ENCODE results near the gene AGAP1. TPM values are rescaled to one million over a fixed set of nuclear protein-coding genes. Genes with fewer than 3 reads are reported as not detected.

Gene AGAP1
- total and polyA plus RNA-seq, 7 donors, result 10.8 to 42.7 (median 18.6) TPM

DNA sequence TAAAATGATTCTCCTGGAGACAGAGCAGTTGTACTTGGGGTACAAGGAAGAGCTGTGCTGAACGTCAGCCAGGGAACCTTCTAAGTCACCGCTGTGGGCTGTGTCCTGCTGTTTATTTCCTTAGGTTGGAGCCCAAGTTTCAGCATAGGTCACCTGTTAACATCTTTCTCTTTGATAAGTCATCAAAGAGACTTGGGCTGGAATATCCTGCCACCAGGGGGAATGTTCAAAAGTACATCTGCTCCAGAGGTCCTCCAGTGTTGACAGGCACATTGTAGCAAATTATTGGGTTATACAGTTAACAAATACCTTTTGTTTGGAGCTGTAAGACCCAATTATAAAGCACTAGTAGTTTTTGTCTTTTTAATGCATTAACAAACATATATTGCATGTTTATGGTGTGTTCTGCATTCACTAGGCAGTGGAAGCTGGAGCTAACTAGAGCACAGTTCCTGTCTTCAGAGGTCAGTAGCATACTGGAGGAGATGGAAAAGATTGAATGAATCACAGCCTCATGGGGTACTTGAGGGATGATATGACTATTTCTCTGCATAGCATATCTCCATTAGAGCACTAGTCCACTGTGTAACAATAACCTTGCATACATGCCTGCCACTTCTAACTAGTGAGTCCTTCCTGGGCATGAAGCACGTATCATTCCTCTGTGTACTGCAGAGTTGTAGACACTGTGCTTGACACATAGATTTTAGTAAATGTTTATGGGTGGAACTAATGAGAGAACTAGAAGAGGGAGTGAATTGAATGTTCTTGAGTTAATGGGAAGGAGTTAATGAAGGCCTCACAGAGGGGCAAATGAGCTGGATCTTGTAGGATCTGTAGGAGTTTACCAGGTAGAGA lies 182.1 kb downstream of the AGAP1 start:
- no peak for TF ChIP-seq POLR2A (IDR thresholded peaks at IDR 0.05)
- TF ChIP-seq, protein P1, sequence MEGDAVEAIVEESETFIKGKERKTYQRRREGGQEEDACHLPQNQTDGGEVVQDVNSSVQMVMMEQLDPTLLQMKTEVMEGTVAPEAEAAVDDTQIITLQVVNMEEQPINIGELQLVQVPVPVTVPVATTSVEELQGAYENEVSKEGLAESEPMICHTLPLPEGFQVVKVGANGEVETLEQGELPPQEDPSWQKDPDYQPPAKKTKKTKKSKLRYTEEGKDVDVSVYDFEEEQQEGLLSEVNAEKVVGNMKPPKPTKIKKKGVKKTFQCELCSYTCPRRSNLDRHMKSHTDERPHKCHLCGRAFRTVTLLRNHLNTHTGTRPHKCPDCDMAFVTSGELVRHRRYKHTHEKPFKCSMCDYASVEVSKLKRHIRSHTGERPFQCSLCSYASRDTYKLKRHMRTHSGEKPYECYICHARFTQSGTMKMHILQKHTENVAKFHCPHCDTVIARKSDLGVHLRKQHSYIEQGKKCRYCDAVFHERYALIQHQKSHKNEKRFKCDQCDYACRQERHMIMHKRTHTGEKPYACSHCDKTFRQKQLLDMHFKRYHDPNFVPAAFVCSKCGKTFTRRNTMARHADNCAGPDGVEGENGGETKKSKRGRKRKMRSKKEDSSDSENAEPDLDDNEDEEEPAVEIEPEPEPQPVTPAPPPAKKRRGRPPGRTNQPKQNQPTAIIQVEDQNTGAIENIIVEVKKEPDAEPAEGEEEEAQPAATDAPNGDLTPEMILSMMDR (IDR thresholded peaks at IDR 0.05), result peak in 1 of 4 experiments; percentile 11
- H3K9me3 ChIP-seq, result no peaks in the 10 kb centered on the region
- no peaks in the 10 kb centered on the region for H3K36me3 ChIP-seq
- peaks cover 0 to 72% (median 45%) of the 10 kb centered on the region in 4 donors for H3K4me1 ChIP-seq
- no peak overlapping the region for H3K4me3 ChIP-seq
- H3K27ac ChIP-seq, result peak overlapping the region in 1 of 4 donors; percentile 6
- 75 to 90% methylated on average over 3 of the region's 3 CpGs for WGBS, 2 donors
- no peaks in the 10 kb centered on the region for H3K27me3 ChIP-seq
- intact Hi-C loops (cut with DNase I), result loop anchor here (5.0 to 10.0 kb wide), 2 partner anchors 51 to 241 kb away; no protein-coding TSS in a partner anchor
- no peak for DNase-seq

DNA sequence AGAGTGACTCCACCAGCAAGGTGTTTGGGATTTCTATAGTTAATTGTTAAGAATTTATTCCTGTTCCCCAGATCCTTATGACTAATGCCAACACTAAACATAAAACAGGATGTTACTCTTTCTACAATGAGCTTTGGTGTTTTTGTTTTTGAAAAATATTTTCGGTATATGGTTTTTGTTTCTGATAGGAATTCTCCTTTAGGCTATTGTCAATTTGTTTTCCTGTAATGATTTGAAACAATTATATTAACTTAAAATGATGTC lies 182.6 kb downstream of the AGAP1 start:
- Histone ChIP-seq H3K27ac (no peak overlapping the region), H3K36me3 (no peaks in the 10 kb centered on the region), H3K4me1 (peaks cover 0 to 66% (median 40%) of the 10 kb centered on the region in 4 donors), H3K9me3 (no peaks in the 10 kb centered on the region), H3K4me3 (no peak overlapping the region), H3K27me3 (no peaks in the 10 kb centered on the region)
- no peak for DNase-seq
- WGBS, 2 donors, result 86 to 89% methylated on average over 1 of the region's 1 CpG
- intact Hi-C loops (cut with DNase I), result loop anchor here (5.0 to 10.0 kb wide), 2 partner anchors 51 to 242 kb away; no protein-coding TSS in a partner anchor
- TF ChIP-seq POLR2A (IDR thresholded peaks at IDR 0.05) (no peak), POLR2AphosphoS5 (IDR thresholded peaks at IDR 0.05) (no peak), EP300 (IDR thresholded peaks at IDR 0.05) (no peak)
- TF ChIP-seq, protein P1 (IDR thresholded peaks at IDR 0.05), result no peak

DNA sequence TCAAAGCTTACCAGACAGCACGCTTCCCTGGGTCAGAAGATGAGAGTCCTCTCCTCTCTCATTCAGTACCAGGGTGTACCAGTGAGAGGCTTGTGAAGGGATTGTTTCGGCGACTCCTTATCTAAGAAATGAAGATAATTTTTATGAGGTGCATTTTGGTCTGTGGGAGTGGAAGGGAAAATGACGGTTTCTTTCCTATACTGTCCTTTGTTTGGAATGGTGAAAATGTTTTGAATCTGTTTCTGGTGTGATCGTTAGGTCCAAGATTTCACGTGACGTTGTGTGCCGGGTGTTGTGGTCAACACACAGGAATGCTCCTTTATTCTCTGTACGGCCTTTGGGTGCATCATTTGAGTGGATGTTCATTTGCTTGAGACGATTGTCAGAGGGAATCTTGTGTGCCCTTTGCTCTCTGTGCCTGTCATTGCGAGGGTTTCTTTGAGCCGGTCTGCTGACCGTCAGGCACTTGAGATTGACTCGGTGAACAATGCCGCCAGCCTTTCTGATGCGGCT lies 183.5 kb downstream of the AGAP1 start:
- Histone ChIP-seq H3K36me3 (no peaks in the 10 kb centered on the region), H3K4me1 (peaks cover 0 to 57% (median 32%) of the 10 kb centered on the region in 4 donors), H3K27me3 (no peaks in the 10 kb centered on the region), H3K4me3 (no peak overlapping the region), H3K27ac (peak overlapping the region in 1 of 4 donors; percentile 5), H3K9me3 (no peaks in the 10 kb centered on the region)
- intact Hi-C loops (cut with DNase I), result loop anchor here (5.0 to 10.0 kb wide), 2 partner anchors 50 to 243 kb away; no protein-coding TSS in a partner anchor
- WGBS, 2 donors, result 39 to 82% methylated on average over 16 of the region's 16 CpGs
- peak; percentile 38 for DNase-seq
- TF ChIP-seq POLR2AphosphoS5 (IDR thresholded peaks at IDR 0.05) (no peak), POLR2A (IDR thresholded peaks at IDR 0.05) (no peak), EP300 (IDR thresholded peaks at IDR 0.05) (no peak)
- TF ChIP-seq, protein P1 (IDR thresholded peaks at IDR 0.05), result no peak

DNA sequence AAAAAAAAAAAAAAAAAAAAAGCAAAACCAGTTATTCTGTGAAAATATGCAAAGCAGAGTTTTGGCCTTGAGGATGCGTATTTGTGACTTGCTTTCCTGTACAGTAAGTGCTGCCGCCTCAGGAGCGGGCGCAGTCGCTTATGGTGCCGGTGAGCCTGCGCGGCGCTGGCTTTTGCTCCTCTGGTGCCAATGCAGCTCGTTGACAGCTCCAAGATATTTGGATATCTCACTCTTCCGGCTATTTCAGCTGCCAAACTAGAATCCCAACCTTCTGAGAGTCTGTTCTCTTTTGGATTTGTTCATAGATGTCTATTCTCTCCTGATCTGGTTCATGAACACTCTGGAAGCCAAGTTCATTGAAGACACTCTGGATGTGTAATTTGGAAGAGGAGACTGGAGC lies 184.1 kb downstream of the AGAP1 start:
- WGBS, 2 donors, result 92 to 95% methylated on average over 11 of the region's 11 CpGs
- H3K4me1 ChIP-seq, result peaks cover 0 to 51% (median 28%) of the 10 kb centered on the region in 4 donors
- H3K9me3 ChIP-seq, result no peaks in the 10 kb centered on the region
- H3K36me3 ChIP-seq, result no peaks in the 10 kb centered on the region
- H3K27ac ChIP-seq, result peak overlapping the region in 1 of 4 donors; percentile 23
- TF ChIP-seq POLR2AphosphoS5 (IDR thresholded peaks at IDR 0.05) (no peak), POLR2A (IDR thresholded peaks at IDR 0.05) (no peak), EP300 (IDR thresholded peaks at IDR 0.05) (no peak)
- TF ChIP-seq, protein P1 (IDR thresholded peaks at IDR 0.05), result no peak
- intact Hi-C loops (cut with DNase I), result loop anchor here (5.0 to 10.0 kb wide), 2 partner anchors 49 to 243 kb away; no protein-coding TSS in a partner anchor
- H3K27me3 ChIP-seq, result no peaks in the 10 kb centered on the region
- no peak for DNase-seq
- no peak overlapping the region for H3K4me3 ChIP-seq

Data from sigmoid colon (tissue), 7 donors.